HL-60 (cell line): ENCODE results near the gene PTX4.
"Not testable (repeated sequence)": the region's sequence is repeated elsewhere in the genome, so short reads cannot be mapped to it uniquely, and the experiment has no call there.

Source experiments
- DNase-seq, 2 experiments: peaks; one replicate each; pipeline ENCODE4 v3.0.0-alpha.2; 2010 to 2020; ENCODE audit warnings: low read depth in 1 of 2, low spot score in 1 of 2
- H3K27ac ChIP-seq: fragments of 250-450 bp; sonication (Bioruptor Pico); replicated peaks from 2 replicates; pipeline ENCODE4 v1.5.1; 2020; ENCODE audit warnings: mild to moderate bottlenecking, moderate library complexity
- H3K27me3 ChIP-seq: fragments of 250-450 bp; sonication (Bioruptor Pico); 2 replicates; pipeline ENCODE4 v1.5.1; 2021; ENCODE audit warnings: mild to moderate bottlenecking, moderate library complexity; ENCODE audit not compliant: insufficient read depth, poor library complexity, severe bottlenecking
- H3K4me3 ChIP-seq: replicated peaks from 2 replicates; pipeline ENCODE4 v1.5.1; 2011; ENCODE audit warnings: mild to moderate bottlenecking, control low read depth, low read length; ENCODE audit not compliant: insufficient read depth
- CTCF ChIP-seq: IDR thresholded peaks from one replicate; pipeline ENCODE4 v1.5.1; 2011; ENCODE audit warnings: low read length, control low read depth, inconsistent platforms; ENCODE audit not compliant: insufficient read depth
- GABPA ChIP-seq: IDR thresholded peaks from 2 replicates; pipeline ENCODE4 v1.6.1; 2012; ENCODE audit warnings: low read depth
- POLR2AphosphoS5 ChIP-seq: IDR thresholded peaks from 2 replicates; pipeline ENCODE4 v1.6.1; 2012; ENCODE audit warnings: low read depth
- REST ChIP-seq: IDR thresholded peaks from 2 replicates; pipeline ENCODE4 v1.6.1; 2012; ENCODE audit warnings: low read depth; ENCODE audit not compliant: insufficient replicate concordance
- SPI1 ChIP-seq: IDR thresholded peaks from 2 replicates; pipeline ENCODE4 v1.6.1; 2012; ENCODE audit warnings: low read depth, mild to moderate bottlenecking, borderline replicate concordance

PTX4 gene

GRCh38 chr16:1481906-1482835 is 6.6 kb downstream of the PTX4 start:
- Histone ChIP-seq H3K27me3 (no peaks in the 10 kb centered on the region), H3K4me3 (no peak overlapping the region), H3K27ac (no peak overlapping the region)
- DNase-seq = no peak
- TF ChIP-seq SPI1 (no peak), GABPA (no peak), CTCF (no peak), POLR2AphosphoS5 (no peak), REST (no peak)

DNA sequence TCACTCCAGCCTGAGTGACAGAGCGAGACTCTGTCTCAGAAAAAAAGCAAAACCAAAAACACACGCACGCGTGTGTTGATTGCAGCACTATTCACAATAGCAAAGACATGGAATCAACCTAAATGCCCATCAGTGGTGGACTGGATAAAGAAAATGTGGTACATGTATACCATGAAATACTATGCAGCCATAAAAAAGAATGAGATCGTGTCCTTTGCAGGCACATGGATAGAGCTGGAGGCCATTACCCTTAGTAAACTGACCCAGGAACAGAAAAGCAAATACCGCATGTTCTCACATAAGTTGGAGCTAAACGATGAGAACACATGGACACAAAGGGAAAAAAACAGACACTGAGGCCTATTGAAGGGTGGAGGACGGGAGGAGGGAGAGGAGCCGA is 9.8 kb downstream of the PTX4 start:
- H3K27ac ChIP-seq = not testable (repeated sequence)

GRCh38 chr16:1477033-1477432 is 11.7 kb downstream of the PTX4 start:
- TF ChIP-seq CTCF (no peak), REST (no peak), SPI1 (no peak), GABPA (no peak), POLR2AphosphoS5 (no peak)
- no peak for DNase-seq
- no peak overlapping the region for H3K4me3 ChIP-seq
- H3K27me3 ChIP-seq = no peaks in the 10 kb centered on the region
- no peak overlapping the region for H3K27ac ChIP-seq

More for the DNA sequence above, 9.8 kb downstream of the PTX4 start:
- H3K27me3 ChIP-seq, DNase-seq, H3K4me3 ChIP-seq: not testable (repeated sequence)

DNA sequence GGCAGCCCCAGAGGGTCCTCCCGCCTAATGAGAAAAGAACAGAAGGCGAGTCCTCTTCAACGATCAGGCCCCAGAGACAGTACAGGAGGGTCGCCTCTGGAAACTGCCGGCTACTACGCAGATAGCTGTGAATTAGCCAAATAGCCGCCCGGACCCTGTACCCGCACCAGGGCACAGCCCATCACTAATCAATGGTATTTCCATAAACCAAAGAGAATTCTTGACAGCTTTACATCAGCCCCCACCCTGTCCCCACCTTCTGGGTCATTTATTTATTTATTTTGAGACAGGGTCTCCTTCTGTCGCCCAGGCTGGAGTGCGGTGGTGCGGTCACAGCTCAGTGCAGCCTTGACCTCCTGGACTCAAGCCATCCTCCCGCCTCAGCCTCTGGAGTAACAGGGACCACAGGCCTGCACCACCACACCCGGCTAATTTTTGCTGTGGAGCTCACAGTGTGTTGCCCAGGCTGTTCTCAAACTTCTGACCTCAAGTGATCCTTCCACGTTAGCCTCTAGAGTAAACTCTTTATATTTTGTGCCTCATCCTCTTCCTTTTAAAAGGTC is 13.1 kb downstream of the PTX4 start:
- no peak for DNase-seq
- Histone ChIP-seq H3K27ac (peak overlapping the region; percentile 81), H3K4me3 (peak overlapping the region; percentile 73), H3K27me3 (no peaks in the 10 kb centered on the region)
- TF ChIP-seq SPI1 = no peak
- TF ChIP-seq POLR2AphosphoS5 = no peak
- TF ChIP-seq GABPA = no peak
- TF ChIP-seq CTCF = no peak
- TF ChIP-seq REST = no peak
